Activated CD8-positive, alpha-beta T cell treated with anti-CD3 and anti-CD28 coated beads, Interleukin-2, amount 10 ng/mL, durations not matched to agents 7 days and 5 days (primary cell): Measurements from ENCODE around the gene MSH5. TPM values are rescaled to one million over a fixed set of nuclear protein-coding genes. Genes with fewer than 3 reads are reported as not detected.
"Not testable (repeated sequence)": the region's sequence is repeated elsewhere in the genome, so short reads cannot be mapped to it uniquely, and the experiment has no call there.

Source experiments
- ATAC-seq: fragments of 150-1000 bp; cut with Tn5 transposase; one replicate; pipeline ENCODE4 v1.10.0; 2021; ENCODE audit warnings: moderate library complexity
- CTCF ChIA-PET: fragments of 350-600 bp; sonication (Branson Sonifier 250); formaldehyde crosslinking; loops from one replicate; lab custom pipeline; 2021; ENCODE audit warnings: antibody characterized with exemption; lab: Charles Lee
- POLR2A ChIA-PET: fragments of 350-600 bp; sonication (Branson Sonifier 250); formaldehyde crosslinking; loops from one replicate; lab custom pipeline; 2021; ENCODE audit warnings: antibody characterized with exemption; lab: Charles Lee
- DNase-seq: peaks from one replicate; pipeline ENCODE4 v3.0.0-alpha.2; 2020
- H3K27ac Mint-ChIP-seq: one replicate; pipeline ENCODE4 v1.8.0; 2021; ENCODE audit warnings: mild to moderate bottlenecking, mixed read lengths
- H3K27me3 Mint-ChIP-seq: one replicate; pipeline ENCODE4 v1.8.0; 2021; ENCODE audit warnings: low read depth, mixed read lengths
- H3K36me3 Mint-ChIP-seq: one replicate; pipeline ENCODE4 v1.8.0; 2021; ENCODE audit warnings: low read depth, mixed read lengths
- H3K4me1 Mint-ChIP-seq: one replicate; pipeline ENCODE4 v1.8.0; 2021; ENCODE audit warnings: low read depth, mixed read lengths
- H3K4me3 Mint-ChIP-seq: one replicate; pipeline ENCODE4 v1.8.0; 2021; ENCODE audit warnings: mild to moderate bottlenecking, mixed read lengths
- H3K9me3 Mint-ChIP-seq: one replicate; pipeline ENCODE4 v1.8.0; 2022; ENCODE audit warnings: mixed read lengths; ENCODE audit not compliant: insufficient read depth
- total RNA-seq, 2 experiments: library from RNA; stranded (reverse); gene quantifications; one replicate each; pipeline ENCODE4 v1.2.3, GENCODE V29; 2021

MSH5 gene
- total RNA-seq, 2 experiments from 2014 or later, result 64.8 to 73.6 TPM

GRCh38 chr6:31702405-31702818 is 37.4 kb upstream of the MSH5 start:
- DNase-seq, result peak; percentile 44
- ChIA-PET CTCF (interaction anchor here (1.1 to 2.8 kb wide), 8 partner anchors 10 to 151 kb away, joined by 3 to 9 read pairs (median 6); no protein-coding TSS in a partner anchor), POLR2A (interaction anchor here (0.7 to 2.3 kb wide), 9 partner anchors 11 to 161 kb away, joined by 3 to 20 read pairs (median 6); partner anchors contain the start of genes APOM, C6orf47, CLIC1 and CSNK2B)
- ATAC-seq, result peak; percentile 2
- H3K4me1 Mint-ChIP-seq, result peaks cover 24% of the 10 kb centered on the region
- peak overlapping the region; percentile 97 for H3K4me3 Mint-ChIP-seq
- no peaks in the 10 kb centered on the region for H3K27me3 Mint-ChIP-seq
- peaks cover 26% of the 10 kb centered on the region for H3K36me3 Mint-ChIP-seq
- peak overlapping the region; percentile 95 for H3K27ac Mint-ChIP-seq
- H3K9me3 Mint-ChIP-seq, result no peaks in the 10 kb centered on the region

- Mint-ChIP-seq H3K36me3 (peaks cover 21% of the 10 kb centered on the region), H3K27ac (peak within 1 kb of the TSS; percentile 95)
- CTCF ChIA-PET, result interaction anchor here (0.7 to 2.8 kb wide), 15 partner anchors 9 to 152 kb away, joined by 3 to 9 read pairs (median 4); partner anchors contain the start of genes LSM2 and LY6G5C
These were observed 36.7 kb upstream of the MSH5 start, which contains the start of gene ABHD16A for GRCh38 chr6:31702819-31703716. ABHD16A (minus strand) TSS chr6:31703324; CDS start chr6:31703281, 43 bp downstream.

GRCh38 chr6:31705931-31706330 is 33.9 kb upstream of the MSH5 start:
- ATAC-seq (no peak), DNase-seq (no peak)
- H3K36me3 Mint-ChIP-seq, result peaks cover 9% of the 10 kb centered on the region
- H3K9me3 Mint-ChIP-seq, result no peaks in the 10 kb centered on the region
- CTCF ChIA-PET, result no interaction called here
- no peak overlapping the region for H3K4me3 Mint-ChIP-seq
- H3K4me1 Mint-ChIP-seq, result peaks cover 23% of the 10 kb centered on the region
- POLR2A ChIA-PET, result no interaction called here
- H3K27ac Mint-ChIP-seq, result no peak overlapping the region
- H3K27me3 Mint-ChIP-seq, result no peaks in the 10 kb centered on the region

More at GRCh38 chr6:31702819-31703716, 36.7 kb upstream of the MSH5 start, which contains the start of gene ABHD16A:
- H3K27me3 Mint-ChIP-seq, result no peaks in the 10 kb centered on the region
- H3K4me3 Mint-ChIP-seq, result peak within 1 kb of the TSS; percentile 97
- peak; percentile 96 for ATAC-seq
- peak; percentile 99 for DNase-seq
- POLR2A ChIA-PET, result interaction anchor here (0.5 to 2.3 kb wide), 13 partner anchors 8 to 132 kb away, joined by 3 to 20 read pairs (median 6); partner anchors contain the start of genes APOM, C6orf47, CLIC1 and CSNK2B
- peaks cover 19% of the 10 kb centered on the region for H3K4me1 Mint-ChIP-seq
- H3K9me3 Mint-ChIP-seq, result no peaks in the 10 kb centered on the region

GRCh38 chr6:31706599-31706998 is 33.2 kb upstream of the MSH5 start, which contains the start of gene LY6G6F:
LY6G6F (plus strand) TSS chr6:31706866; CDS start chr6:31706907, 41 bp downstream.
- DNase-seq, result no peak
- Mint-ChIP-seq H3K4me1 (peaks cover 23% of the 10 kb centered on the region), H3K27ac (no peak within 1 kb of the TSS), H3K36me3 (peaks cover 4% of the 10 kb centered on the region), H3K9me3 (no peaks in the 10 kb centered on the region), H3K4me3 (no peak within 1 kb of the TSS), H3K27me3 (no peaks in the 10 kb centered on the region)
- ChIA-PET CTCF (no interaction called here), POLR2A (interaction anchor here (0.7 kb wide), 1 partner anchor 34 kb away, joined by 3 read pairs; the partner anchor contains the start of gene MSH5)
- no peak for ATAC-seq

GRCh38 chr6:31707701-31708100 is 32.1 kb upstream of the MSH5 start:
- H3K36me3 Mint-ChIP-seq, result peaks cover 2% of the 10 kb centered on the region
- H3K4me3 Mint-ChIP-seq, result no peak overlapping the region
- DNase-seq (no peak), ATAC-seq (no peak)
- POLR2A ChIA-PET, result no interaction called here
- no peak overlapping the region for H3K27ac Mint-ChIP-seq
- H3K4me1 Mint-ChIP-seq, result peaks cover 26% of the 10 kb centered on the region
- CTCF ChIA-PET, result no interaction called here
- H3K27me3 Mint-ChIP-seq, result no peaks in the 10 kb centered on the region
- H3K9me3 Mint-ChIP-seq, result no peaks in the 10 kb centered on the region

- Mint-ChIP-seq H3K36me3 (no peaks in the 10 kb centered on the region), H3K4me3 (no peak overlapping the region), H3K27me3 (peaks cover 3% of the 10 kb centered on the region), H3K9me3 (no peaks in the 10 kb centered on the region), H3K4me1 (peaks cover 25% of the 10 kb centered on the region), H3K27ac (no peak overlapping the region)
- POLR2A ChIA-PET, result no interaction called here
- ATAC-seq (no peak), DNase-seq (no peak)
- CTCF ChIA-PET, result no interaction called here
These were observed 31.6 kb upstream of the MSH5 start for GRCh38 chr6:31708224-31708623.

GRCh38 chr6:31709157-31709556 is 30.6 kb upstream of the MSH5 start:
- ATAC-seq, H3K27ac Mint-ChIP-seq, H3K4me3 Mint-ChIP-seq, POLR2A ChIA-PET, H3K27me3 Mint-ChIP-seq, H3K9me3 Mint-ChIP-seq, H3K36me3 Mint-ChIP-seq, DNase-seq: not testable (repeated sequence)
- CTCF ChIA-PET, result interaction anchor here (0.5 kb wide), 1 partner anchor 182 kb away, joined by 3 read pairs; no protein-coding TSS in a partner anchor
- peaks cover 22% of the 10 kb centered on the region for H3K4me1 Mint-ChIP-seq

GRCh38 chr6:31710523-31711219 is 29.1 kb upstream of the MSH5 start:
- Mint-ChIP-seq H3K36me3 (no peaks in the 10 kb centered on the region), H3K27me3 (peaks cover 10% of the 10 kb centered on the region), H3K4me3 (no peak overlapping the region), H3K9me3 (no peaks in the 10 kb centered on the region), H3K4me1 (peaks cover 24% of the 10 kb centered on the region), H3K27ac (peak overlapping the region; percentile 65)
- ChIA-PET CTCF (interaction anchor here (1.2 kb wide), 1 partner anchor 160 kb away, joined by 3 read pairs; no protein-coding TSS in a partner anchor), POLR2A (interaction anchor here (0.7 to 1.1 kb wide), 2 partner anchors 7 to 27 kb away, joined by 3 to 6 read pairs; partner anchors contain the start of gene ABHD16A)
- DNase-seq, result no peak
- ATAC-seq, result no peak

GRCh38 chr6:31711233-31711632 is 28.6 kb upstream of the MSH5 start:
- Mint-ChIP-seq H3K27me3 (peaks cover 10% of the 10 kb centered on the region), H3K4me1 (peaks cover 24% of the 10 kb centered on the region), H3K9me3 (no peaks in the 10 kb centered on the region), H3K36me3 (no peaks in the 10 kb centered on the region), H3K4me3 (no peak overlapping the region), H3K27ac (peak overlapping the region; percentile 65)
- DNase-seq (no peak), ATAC-seq (peak; percentile 59)
- ChIA-PET CTCF (interaction anchor here (0.7 to 2.2 kb wide), 3 partner anchors 58 to 161 kb away, joined by 3 to 7 read pairs (median 3); no protein-coding TSS in a partner anchor), POLR2A (interaction anchor here (0.7 to 1.1 kb wide), 2 partner anchors 8 to 27 kb away, joined by 3 to 6 read pairs; partner anchors contain the start of gene ABHD16A)

- Mint-ChIP-seq H3K27me3 (peaks cover 10% of the 10 kb centered on the region), H3K27ac (no peak overlapping the region), H3K36me3 (no peaks in the 10 kb centered on the region), H3K9me3 (no peaks in the 10 kb centered on the region), H3K4me3 (no peak overlapping the region), H3K4me1 (peaks cover 24% of the 10 kb centered on the region)
- no peak for DNase-seq
- ChIA-PET POLR2A (interaction anchor here (0.6 to 2.1 kb wide), 2 partner anchors 9 to 24 kb away, joined by 3 to 10 read pairs; partner anchors contain the start of genes ABHD16A and CLIC1), CTCF (interaction anchor here (1.7 to 2.2 kb wide), 2 partner anchors 9 to 57 kb away, joined by 6 to 7 read pairs; partner anchors contain the start of gene ABHD16A)
- peak; percentile 59 for ATAC-seq
These were observed 27.5 kb upstream of the MSH5 start for GRCh38 chr6:31712296-31712695.
